HFFc6 (cell line): Measurements from ENCODE around the gene EMC8. TPM values are rescaled to one million over a fixed set of nuclear protein-coding genes. Genes with fewer than 3 reads are reported as not detected.

ENCODE experiments used
- DNase-seq: peaks from one replicate; pipeline ENCODE4 v3.0.0-alpha.2; 2018
- H3K27ac Mint-ChIP-seq: 2 replicates; pipeline ENCODE4 v1.8.0; 2020; ENCODE audit warnings: mild to moderate bottlenecking, mixed read lengths
- H3K27me3 Mint-ChIP-seq: 2 replicates; pipeline ENCODE4 v1.8.0; 2021; ENCODE audit warnings: mild to moderate bottlenecking, moderate library complexity, mixed read lengths; ENCODE audit not compliant: insufficient read depth
- H3K36me3 Mint-ChIP-seq: 2 replicates; pipeline ENCODE4 v1.8.0; 2021; ENCODE audit warnings: low read depth, mixed read lengths
- H3K4me1 Mint-ChIP-seq: 2 replicates; pipeline ENCODE4 v1.8.0; 2020; ENCODE audit warnings: low read depth, mixed read lengths
- H3K4me3 Mint-ChIP-seq: 2 replicates; pipeline ENCODE4 v1.8.0; 2020; ENCODE audit warnings: mild to moderate bottlenecking, moderate library complexity, mixed read lengths
- H3K9me3 Mint-ChIP-seq: 2 replicates; pipeline ENCODE4 v1.8.0; 2020; ENCODE audit warnings: mild to moderate bottlenecking, mixed read lengths
- microRNA-seq: library from miRNA; unstranded; fragments of <30 nt; microRNA quantifications from one replicate; pipeline ENCODE4, GENCODE V29; 2019
- total RNA-seq, 6 experiments: library from RNA; stranded (reverse); fragmentation: NEBNext Ultra II Directional; extraction: Animal tissue kit (Norgen Biotek cat#: 25700); gene quantifications; 2 replicates in 1 of 6; 3 replicates in 5 of 6; pipeline ENCODE4 v1.2.3, GENCODE V29; 2021
- TF ChIP-seq, protein P1 (sequence below): fragments of 200-600 bp; sonication (generic); IDR thresholded peaks from 2 replicates; pipeline ENCODE4 v1.5.0; 2021; ENCODE audit warnings: antibody characterized with exemption, mild to moderate bottlenecking

EMC8 gene
- total RNA-seq, 6 experiments from 2014 or later, result 31.7 to 38.4 (median 36.6) TPM

DNA sequence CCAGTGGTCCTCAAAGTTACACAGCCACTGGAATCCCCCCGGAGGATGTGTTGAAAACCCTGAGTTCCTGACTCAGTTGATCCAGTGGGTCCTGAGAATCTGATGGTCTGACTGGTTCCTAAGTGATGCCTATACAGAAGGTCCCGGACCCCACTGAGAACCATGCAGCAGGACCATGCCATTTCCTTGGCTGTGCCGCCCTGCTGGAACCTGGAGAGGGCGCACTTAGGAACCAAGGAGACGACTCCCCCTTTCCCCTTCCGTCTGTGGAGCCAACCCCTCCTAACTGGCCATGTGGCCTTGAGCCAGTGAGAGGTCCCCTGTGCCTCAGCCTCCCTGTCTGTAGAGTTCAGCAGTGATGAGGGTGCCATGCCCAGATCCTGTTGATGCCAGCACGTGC, 70.5 kb downstream of the EMC8 start:
- Mint-ChIP-seq H3K4me1 (peaks cover 7% of the 10 kb centered on the region), H3K27me3 (no peaks in the 10 kb centered on the region), H3K9me3 (no peaks in the 10 kb centered on the region), H3K36me3 (peaks cover 24% of the 10 kb centered on the region), H3K27ac (no peak overlapping the region), H3K4me3 (no peak overlapping the region)
- no peak for DNase-seq
- TF ChIP-seq, protein P1, sequence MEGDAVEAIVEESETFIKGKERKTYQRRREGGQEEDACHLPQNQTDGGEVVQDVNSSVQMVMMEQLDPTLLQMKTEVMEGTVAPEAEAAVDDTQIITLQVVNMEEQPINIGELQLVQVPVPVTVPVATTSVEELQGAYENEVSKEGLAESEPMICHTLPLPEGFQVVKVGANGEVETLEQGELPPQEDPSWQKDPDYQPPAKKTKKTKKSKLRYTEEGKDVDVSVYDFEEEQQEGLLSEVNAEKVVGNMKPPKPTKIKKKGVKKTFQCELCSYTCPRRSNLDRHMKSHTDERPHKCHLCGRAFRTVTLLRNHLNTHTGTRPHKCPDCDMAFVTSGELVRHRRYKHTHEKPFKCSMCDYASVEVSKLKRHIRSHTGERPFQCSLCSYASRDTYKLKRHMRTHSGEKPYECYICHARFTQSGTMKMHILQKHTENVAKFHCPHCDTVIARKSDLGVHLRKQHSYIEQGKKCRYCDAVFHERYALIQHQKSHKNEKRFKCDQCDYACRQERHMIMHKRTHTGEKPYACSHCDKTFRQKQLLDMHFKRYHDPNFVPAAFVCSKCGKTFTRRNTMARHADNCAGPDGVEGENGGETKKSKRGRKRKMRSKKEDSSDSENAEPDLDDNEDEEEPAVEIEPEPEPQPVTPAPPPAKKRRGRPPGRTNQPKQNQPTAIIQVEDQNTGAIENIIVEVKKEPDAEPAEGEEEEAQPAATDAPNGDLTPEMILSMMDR, result peak; percentile 50; the same call in 1 of the 2 replicates

Small RNA genes within 50 kb of the gene (microRNA-seq; reads per million reads assigned to microRNA genes)
- 44.0 reads per million, percentile 37 among the genes with 10 or more reads in this experiment for gene MIR1910

Other genes with a start within 250 kb of the EMC8 start
- 10 to 100 TPM; 49.2 to 62.3 (median 58.1) TPM for gene GSE1, start 186.2 kb downstream of the EMC8 start, total RNA-seq
- gene GINS2, start 110.6 kb downstream of the EMC8 start, total RNA-seq, result 10 to 100 TPM; 11.8 to 24.6 (median 21.0) TPM
- 10 to 100 TPM; 13.4 to 18.6 (median 15.7) TPM for gene C16orf74, start 48.4 kb downstream of the EMC8 start, total RNA-seq
- 100 to 1,000 TPM; 427 to 518 (median 497) TPM for gene COX4I1, start 151 bp upstream of the EMC8 start, total RNA-seq
- gene IRF8, start 99.6 kb upstream of the EMC8 start, total RNA-seq, result not detected